Measurements from ENCODE around the gene NPPC. TPM values are rescaled to one million over a fixed set of nuclear protein-coding genes. Genes with fewer than 3 reads are reported as not detected.
A peak's percentile ranks its signal among the peaks of the same experiment; 100 is the strongest.

The NPPC gene
- total RNA-seq, 1 experiment from 2014 or later = not detected

- H3K27ac ChIP-seq (ENCODE audit: low read length) = no peak overlapping the region
- no peak overlapping the region for H2AFZ ChIP-seq (ENCODE audit: low read length)
- no peaks in the 10 kb centered on the region for H3K9me2 ChIP-seq (replicated peaks; ENCODE audit: low read length)
- no peaks in the 10 kb centered on the region for H4K20me1 ChIP-seq (ENCODE audit: low read length)
- intact Hi-C loops (cut with micrococcal nuclease) = no loop called here
- H3K9me3 ChIP-seq (ENCODE audit: low read length) = no peaks in the 10 kb centered on the region
- no peaks in the 10 kb centered on the region for H3K4me1 ChIP-seq (ENCODE audit: insufficient read depth, low read length)
- POLR2A ChIA-PET (ENCODE audit: unreplicated experiment) = no interaction called here
- CTCF ChIA-PET = no interaction called here
- BruUV-seq (replicated peaks) = no TSS peak
- no peaks in the 10 kb centered on the region for H3K36me3 ChIP-seq (ENCODE audit: low read depth, low read length)
- H3K9ac ChIP-seq (ENCODE audit: low read length) = no peak overlapping the region
- no peak for ATAC-seq
- H3K27me3 ChIP-seq (ENCODE audit: low read length) = peaks cover 14% of the 10 kb centered on the region; the same call in 1 of the 2 replicates
- H3F3A ChIP-seq (ENCODE audit: low read length, unreplicated experiment) = no peaks in the 10 kb centered on the region
- no peak overlapping the region for H3K4me3 ChIP-seq (ENCODE audit: low read length)
- DNase-seq = no peak
- no peaks in the 10 kb centered on the region for H3K79me2 ChIP-seq (ENCODE audit: low read length)
- TF ChIP-seq EZH2 (IDR thresholded peaks at IDR 0.05; ENCODE audit: low read length, unreplicated experiment) = no peak
- no peak for TF ChIP-seq CTCF (conservative IDR thresholded peaks at IDR 0.05; ENCODE audit: low read depth, low read length)
- no peak for TF ChIP-seq EZH2phosphoT487 (IDR thresholded peaks at IDR 0.05; ENCODE audit: borderline replicate concordance, low read length)
- H3K4me2 ChIP-seq (ENCODE audit: low read length) = no peak overlapping the region
Measured at GRCh38 chr2:231931481-231931915, 5.3 kb upstream of the NPPC start.

GRCh38 chr2:231930593-231931281 is 4.5 kb upstream of the NPPC start:
- ATAC-seq = no peak
- Histone ChIP-seq H3K4me3 (ENCODE audit: low read length) (no peak overlapping the region), H3K9me2 (replicated peaks; ENCODE audit: low read length) (no peaks in the 10 kb centered on the region), H3K27me3 (ENCODE audit: low read length) (peaks cover 21% of the 10 kb centered on the region), H4K20me1 (ENCODE audit: low read length) (no peaks in the 10 kb centered on the region), H3K4me1 (ENCODE audit: insufficient read depth, low read length) (0 out of 2 replicates have a peak, but pooled peaks cover 4% of the 10 kb centered on the region), H3K79me2 (ENCODE audit: low read length) (no peaks in the 10 kb centered on the region), H3K4me2 (ENCODE audit: low read length) (no peak overlapping the region), H3K36me3 (ENCODE audit: low read depth, low read length) (no peaks in the 10 kb centered on the region), H2AFZ (ENCODE audit: low read length) (no peak overlapping the region), H3K9me3 (ENCODE audit: low read length) (no peaks in the 10 kb centered on the region), H3K27ac (ENCODE audit: low read length) (no peak overlapping the region), H3K9ac (ENCODE audit: low read length) (no peak overlapping the region), H3F3A (ENCODE audit: low read length, unreplicated experiment) (no peaks in the 10 kb centered on the region)
- POLR2A ChIA-PET (ENCODE audit: unreplicated experiment) = no interaction called here
- BruUV-seq (replicated peaks) = no TSS peak
- no peak for DNase-seq
- CTCF ChIA-PET = interaction anchor here (0.7 kb wide), 1 partner anchor 109 kb away, joined by 3 read pairs; no protein-coding TSS in a partner anchor
- intact Hi-C loops (cut with micrococcal nuclease) = no loop called here
- no peak for TF ChIP-seq EZH2phosphoT487 (IDR thresholded peaks at IDR 0.05; ENCODE audit: borderline replicate concordance, low read length)
- no peak for TF ChIP-seq EZH2 (IDR thresholded peaks at IDR 0.05; ENCODE audit: low read length, unreplicated experiment)
- no peak for TF ChIP-seq CTCF (conservative IDR thresholded peaks at IDR 0.05; ENCODE audit: low read depth, low read length)

- ChIA-PET CTCF (no interaction called here), POLR2A (ENCODE audit: unreplicated experiment) (no interaction called here)
- no peak for DNase-seq
- Histone ChIP-seq H3K4me3 (ENCODE audit: low read length) (no peak overlapping the region), H3K4me1 (ENCODE audit: insufficient read depth, low read length) (0 out of 2 replicates have a peak, but pooled peaks cover 5% of the 10 kb centered on the region), H3K9me3 (ENCODE audit: low read length) (no peaks in the 10 kb centered on the region), H3K4me2 (ENCODE audit: low read length) (no peak overlapping the region), H3K9ac (ENCODE audit: low read length) (no peak overlapping the region), H3K27ac (ENCODE audit: low read length) (no peak overlapping the region), H3K27me3 (ENCODE audit: low read length) (peaks cover 25% of the 10 kb centered on the region), H4K20me1 (ENCODE audit: low read length) (no peaks in the 10 kb centered on the region), H3F3A (ENCODE audit: low read length, unreplicated experiment) (no peaks in the 10 kb centered on the region), H2AFZ (ENCODE audit: low read length) (no peak overlapping the region), H3K36me3 (ENCODE audit: low read depth, low read length) (no peaks in the 10 kb centered on the region), H3K79me2 (ENCODE audit: low read length) (no peaks in the 10 kb centered on the region), H3K9me2 (replicated peaks; ENCODE audit: low read length) (no peaks in the 10 kb centered on the region)
- no peak for ATAC-seq
- BruUV-seq (replicated peaks) = no TSS peak
- TF ChIP-seq CTCF (conservative IDR thresholded peaks at IDR 0.05; ENCODE audit: low read depth, low read length) = peak; percentile 56
- TF ChIP-seq EZH2 (IDR thresholded peaks at IDR 0.05; ENCODE audit: low read length, unreplicated experiment) = no peak
- intact Hi-C loops (cut with micrococcal nuclease) = no loop called here
Measured at GRCh38 chr2:231929961-231930592, 3.9 kb upstream of the NPPC start.
